NCI-H1105 (cell line): ENCODE results near the gene SPATA32.

Experiments
- DNase-seq: peaks from one replicate; lab custom pipeline; 2025; lab: John Stamatoyannopoulos, UW

The SPATA32 gene

DNA sequence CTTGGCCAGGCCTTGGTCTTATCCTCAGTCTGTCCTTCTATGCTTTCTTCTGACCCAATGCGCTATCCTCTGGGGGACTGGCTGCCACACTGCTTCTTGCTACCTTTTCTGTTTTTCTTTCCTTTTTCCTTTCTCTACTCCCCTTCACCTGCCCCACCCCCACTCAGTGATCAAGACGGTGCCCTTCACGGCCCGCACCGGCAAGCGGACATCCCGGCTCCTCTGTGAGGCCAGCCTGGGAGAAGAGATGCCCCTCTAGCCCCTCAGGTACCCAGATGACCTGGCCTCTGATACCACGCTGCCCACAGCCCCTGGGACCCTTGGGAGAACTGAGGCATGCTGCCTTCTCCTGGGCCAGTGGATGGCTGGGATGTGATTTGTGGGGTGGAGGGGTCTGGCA is 15.6 kb downstream of the SPATA32 start:
- no peak for DNase-seq

- DNase-seq = no peak
Observed at GRCh38 chr17:45244725-45245656, 16.9 kb downstream of the SPATA32 start.

DNA sequence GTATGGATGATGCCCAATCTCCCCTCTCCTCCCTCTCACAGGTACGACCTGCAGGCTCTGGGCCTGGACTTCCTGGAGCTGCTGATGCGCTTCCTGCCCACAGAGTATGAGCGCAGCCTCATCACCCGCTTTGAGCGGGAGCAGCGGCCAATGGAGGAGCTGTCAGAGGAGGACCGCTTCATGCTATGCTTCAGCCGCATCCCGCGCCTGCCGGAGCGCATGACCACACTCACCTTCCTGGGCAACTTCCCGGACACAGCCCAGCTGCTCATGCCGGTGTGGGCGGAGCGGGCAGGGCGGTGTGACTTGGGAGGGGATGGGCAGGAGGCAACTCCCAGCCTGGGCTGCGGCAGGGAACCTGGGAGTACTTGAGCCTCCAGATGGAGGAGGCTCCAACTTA is 18.1 kb downstream of the SPATA32 start:
- DNase-seq = no peak

GRCh38 chr17:45242029-45242414 is 19.9 kb downstream of the SPATA32 start:
- DNase-seq = no peak

DNA sequence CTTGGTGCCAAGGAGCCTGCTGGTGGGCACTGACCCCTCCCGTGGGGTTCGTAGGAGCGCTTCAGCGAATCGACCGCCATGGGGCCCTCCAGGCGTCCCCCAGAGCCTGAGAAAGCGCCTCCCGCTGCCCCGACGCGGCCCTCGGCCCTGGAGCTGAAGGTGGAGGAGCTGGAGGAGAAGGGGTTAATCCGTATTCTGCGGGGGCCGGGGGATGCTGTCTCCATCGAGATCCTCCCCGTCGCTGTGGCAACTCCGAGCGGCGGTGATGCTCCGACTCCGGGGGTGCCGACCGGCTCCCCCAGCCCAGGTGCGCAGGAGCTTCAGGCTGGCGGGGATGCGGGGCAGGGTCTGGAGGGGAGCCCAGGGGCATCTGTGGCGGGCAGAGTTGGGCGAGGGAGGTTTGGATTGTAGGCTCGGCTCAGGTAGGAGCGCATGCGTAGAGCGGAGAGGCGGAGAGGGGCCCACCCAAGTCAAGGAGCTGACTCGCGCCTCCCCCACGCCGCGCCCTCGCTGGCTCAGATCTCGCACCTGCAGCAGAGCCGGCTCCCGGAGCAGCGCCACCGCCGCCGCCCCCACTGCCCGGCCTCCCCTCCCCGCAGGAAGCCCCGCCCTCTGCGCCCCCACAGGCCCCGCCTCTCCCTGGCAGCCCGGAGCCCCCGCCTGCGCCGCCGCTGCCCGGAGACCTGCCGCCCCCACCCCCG is 20.4 kb downstream of the SPATA32 start:
- DNase-seq = peak; percentile 82

- DNase-seq = no peak
Observed at GRCh38 chr17:45240905-45241327, 21.0 kb downstream of the SPATA32 start.

GRCh38 chr17:45238155-45238774 is 23.6 kb downstream of the SPATA32 start:
- DNase-seq = no peak

- DNase-seq = no peak
Observed at GRCh38 chr17:45237686-45238085, 24.2 kb downstream of the SPATA32 start.

DNA sequence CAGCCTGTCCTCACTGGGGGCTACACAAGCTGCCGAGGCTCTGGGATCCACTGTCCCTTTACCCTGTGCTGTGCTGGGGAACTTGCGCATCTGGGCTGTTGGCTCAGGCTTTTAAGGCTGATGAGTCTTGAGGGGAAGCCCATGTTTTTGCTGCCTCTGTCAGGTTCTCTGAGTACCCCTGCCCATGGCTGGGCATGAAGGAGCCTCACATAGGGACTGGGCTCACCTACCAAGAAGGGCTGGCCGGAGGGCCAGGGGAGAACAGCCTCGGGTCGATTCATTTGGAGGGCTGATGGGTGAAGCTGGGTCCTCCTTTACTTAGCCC is 25.6 kb downstream of the SPATA32 start:
- no peak for DNase-seq

- DNase-seq = peak; percentile 44
Observed at GRCh38 chr17:45235416-45236281, 26.2 kb downstream of the SPATA32 start.

- DNase-seq = peak; percentile 12
Observed at GRCh38 chr17:45234641-45235415, 27.1 kb downstream of the SPATA32 start.

GRCh38 chr17:45233423-45233924 is 28.4 kb downstream of the SPATA32 start:
- no peak for DNase-seq

DNA sequence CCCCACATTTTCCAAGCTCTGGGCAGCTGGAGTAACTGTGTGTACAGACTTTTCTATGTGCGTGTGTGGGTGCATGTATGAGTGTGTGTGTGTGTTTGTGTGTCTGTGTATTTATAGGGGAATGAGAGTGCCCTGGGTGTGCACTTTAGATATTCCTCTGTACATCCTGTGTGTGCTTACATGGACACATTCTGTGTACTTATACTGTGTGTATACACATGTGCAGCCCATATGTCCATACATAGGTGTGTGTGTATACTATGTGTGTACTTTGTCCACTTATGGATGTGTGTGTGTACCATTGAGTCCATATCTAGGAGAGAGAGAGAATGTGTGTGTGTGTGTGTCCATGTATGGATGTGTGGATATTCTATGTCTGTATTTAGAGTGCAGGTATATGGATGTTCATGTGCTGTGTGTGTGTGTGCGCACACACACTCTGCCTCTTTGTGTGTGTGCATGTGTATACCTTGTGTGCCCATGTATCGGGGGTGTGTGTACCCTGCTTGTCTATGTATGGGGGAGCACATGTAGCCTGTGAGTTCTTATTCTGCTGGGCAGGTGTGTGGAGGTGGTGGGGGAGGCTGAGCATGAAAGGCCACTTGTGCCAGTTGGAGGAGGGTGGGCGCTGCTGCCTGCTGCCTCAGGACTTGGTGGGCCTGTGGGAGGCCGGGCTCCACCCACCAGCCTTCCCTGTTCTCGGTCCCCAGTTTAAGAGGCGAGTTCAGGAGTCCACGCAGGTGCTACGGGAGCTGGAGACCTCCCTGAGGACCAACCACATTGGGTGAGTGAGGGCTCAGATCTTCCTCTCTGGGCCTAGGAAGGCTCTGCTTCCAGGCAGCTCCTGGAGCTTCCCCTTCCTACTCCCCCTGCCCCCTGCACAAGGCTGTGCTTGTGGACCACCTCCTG is 29.1 kb downstream of the SPATA32 start:
- no peak for DNase-seq

DNA sequence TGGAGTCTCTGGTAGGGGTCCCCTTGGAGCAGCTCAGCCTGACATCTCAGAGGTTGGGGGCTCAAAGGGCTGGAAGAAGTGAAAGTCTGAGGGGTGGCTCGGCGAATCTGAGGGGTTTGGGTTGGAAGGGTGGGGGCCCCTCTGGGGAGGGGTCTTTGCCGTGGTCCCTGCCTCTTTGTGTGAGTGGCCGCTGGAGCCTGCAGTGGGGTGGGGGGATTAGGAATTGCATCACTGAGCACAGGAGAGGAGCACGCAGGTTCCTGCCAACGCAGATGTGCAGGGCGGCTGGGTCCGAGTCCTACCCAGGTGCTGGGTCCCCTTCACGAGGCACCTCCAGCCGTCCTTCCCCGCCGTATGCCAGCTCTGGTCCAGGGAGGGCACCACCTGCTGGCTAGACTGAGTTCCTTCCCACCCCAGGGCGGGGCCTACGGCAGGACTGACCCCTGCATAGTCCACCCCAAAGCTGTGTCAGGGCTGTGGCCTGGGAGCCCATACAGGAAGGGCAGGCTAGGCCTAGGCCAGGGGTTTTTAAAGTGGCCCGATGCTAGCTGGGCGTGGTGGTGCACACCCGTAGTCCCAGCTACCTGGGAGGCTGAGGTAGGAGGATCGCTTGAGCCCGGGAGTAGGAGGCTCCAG is 30.3 kb downstream of the SPATA32 start:
- DNase-seq = no peak

DNA sequence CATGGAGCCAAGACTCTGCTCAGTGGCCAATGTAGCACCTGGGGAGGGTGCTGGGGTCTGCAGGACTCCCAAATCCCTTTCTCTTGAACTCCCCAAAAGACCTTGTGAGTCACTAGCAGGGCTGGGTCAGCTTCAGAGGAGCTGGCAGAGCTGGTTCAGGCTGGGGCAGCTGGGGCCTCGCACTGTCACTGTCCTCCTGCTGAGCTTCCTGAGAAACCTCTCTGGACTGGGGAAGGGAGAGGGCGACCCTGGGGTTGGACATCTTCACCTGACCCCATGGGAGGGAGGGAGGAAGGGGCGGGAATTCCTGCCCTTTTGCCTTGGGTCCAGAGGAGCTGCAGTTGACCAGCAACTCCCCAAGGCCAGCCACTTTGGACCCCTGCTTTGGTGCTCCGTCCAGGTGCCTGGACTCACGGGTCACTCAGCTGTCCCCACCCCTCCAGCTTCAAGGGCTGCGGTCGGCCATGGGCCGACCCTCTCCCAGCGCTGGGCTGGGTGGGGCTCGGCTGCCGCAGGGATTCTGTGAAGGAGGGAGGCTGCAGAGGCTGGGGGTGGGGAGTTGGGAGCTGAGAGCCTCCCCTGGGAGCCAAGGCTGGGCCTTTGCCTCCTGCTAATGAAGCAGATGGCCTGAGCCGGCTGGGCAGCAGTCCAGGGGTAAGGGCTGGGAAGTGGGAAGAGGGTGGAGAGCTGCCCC is 31.0 kb downstream of the SPATA32 start:
- DNase-seq = no peak

DNA sequence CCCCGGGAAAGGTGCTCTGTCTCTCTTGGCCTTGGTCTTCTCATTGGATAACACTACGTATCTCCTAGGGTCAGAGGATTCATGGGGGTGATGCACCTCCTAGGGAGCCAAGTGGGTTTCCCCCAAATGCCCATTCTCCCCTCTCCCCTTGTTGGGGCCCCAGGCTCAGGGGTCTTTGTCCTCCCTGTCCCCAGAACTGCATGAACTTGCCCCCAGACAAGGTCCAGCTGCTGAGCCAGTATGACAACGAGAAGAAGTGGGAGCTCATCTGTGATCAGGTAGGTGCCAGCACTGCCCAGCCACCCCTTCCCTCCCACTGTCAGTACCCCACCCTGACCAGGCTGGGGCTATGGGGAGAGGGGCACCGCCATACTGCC is 31.5 kb downstream of the SPATA32 start:
- no peak for DNase-seq

- no peak for DNase-seq
Observed at GRCh38 chr17:45229681-45230409, 32.0 kb downstream of the SPATA32 start.
